ENCODE measurements around the gene JPH2.

Gene JPH2

GRCh38 chr20:44188752-44189151 lies 1.8 kb upstream of the JPH2 start:
- H3K36me3 Mint-ChIP-seq (ENCODE audit: insufficient read depth) = peaks cover 5% of the 10 kb centered on the region
- H3K4me1 Mint-ChIP-seq (ENCODE audit: low read depth in 2 of 2) = peaks cover 0 to 6% of the 10 kb centered on the region in 2 donors
- no peak for ATAC-seq (replicated peaks)
- H3K9me3 Mint-ChIP-seq = no peaks in the 10 kb centered on the region
- DNase-seq = no peak
- peaks cover 46 to 51% of the 10 kb centered on the region in 2 donors for H3K27me3 Mint-ChIP-seq
- no peak overlapping the region for H3K27ac Mint-ChIP-seq
- H3K4me3 Mint-ChIP-seq = no peak overlapping the region

- no peaks in the 10 kb centered on the region for H3K9me3 Mint-ChIP-seq
- DNase-seq = no peak
- no peak for ATAC-seq (replicated peaks)
- H3K27me3 Mint-ChIP-seq = peaks cover 52 to 59% of the 10 kb centered on the region in 2 donors
- H3K36me3 Mint-ChIP-seq (ENCODE audit: insufficient read depth) = no peaks in the 10 kb centered on the region
- peak overlapping the region in 1 of 2 donors; percentile 10 for H3K4me3 Mint-ChIP-seq
- H3K27ac Mint-ChIP-seq = no peak overlapping the region
- peaks cover 0 to 6% of the 10 kb centered on the region in 2 donors for H3K4me1 Mint-ChIP-seq (ENCODE audit: low read depth in 2 of 2)
These were observed 1.1 kb upstream of the JPH2 start for GRCh38 chr20:44187772-44188709.

- H3K27ac Mint-ChIP-seq = no peak overlapping the region
- no peak overlapping the region for H3K4me3 Mint-ChIP-seq
These were observed 324 bp downstream of the JPH2 start for GRCh38 chr20:44186674-44187053.

GRCh38 chr20:44186201-44186600 lies 787 bp downstream of the JPH2 start:
- Mint-ChIP-seq H3K9me3 (no peaks in the 10 kb centered on the region), H3K27ac (no peak overlapping the region), H3K4me1 (ENCODE audit: low read depth in 2 of 2) (peaks cover 0 to 6% of the 10 kb centered on the region in 2 donors), H3K27me3 (peaks cover 70 to 77% of the 10 kb centered on the region in 2 donors), H3K36me3 (ENCODE audit: insufficient read depth) (no peaks in the 10 kb centered on the region), H3K4me3 (no peak overlapping the region)
- DNase-seq (no peak), ATAC-seq (replicated peaks) (no peak)

More at GRCh38 chr20:44186674-44187053, 324 bp downstream of the JPH2 start:
- ATAC-seq (replicated peaks) (no peak), DNase-seq (no peak)
- Mint-ChIP-seq H3K27me3 (peaks cover 66 to 72% of the 10 kb centered on the region in 2 donors), H3K4me1 (ENCODE audit: low read depth in 2 of 2) (peaks cover 0 to 6% of the 10 kb centered on the region in 2 donors), H3K9me3 (no peaks in the 10 kb centered on the region), H3K36me3 (ENCODE audit: insufficient read depth) (no peaks in the 10 kb centered on the region)

GRCh38 chr20:44185574-44185973 lies 1.4 kb downstream of the JPH2 start:
- Mint-ChIP-seq H3K4me1 (ENCODE audit: low read depth in 2 of 2) (peaks cover 0 to 6% of the 10 kb centered on the region in 2 donors), H3K27ac (no peak overlapping the region), H3K9me3 (no peaks in the 10 kb centered on the region), H3K36me3 (ENCODE audit: insufficient read depth) (no peaks in the 10 kb centered on the region), H3K27me3 (peaks cover 70 to 83% of the 10 kb centered on the region in 2 donors), H3K4me3 (no peak overlapping the region)
- ATAC-seq (replicated peaks) = no peak
- DNase-seq = no peak

- H3K27me3 Mint-ChIP-seq = peaks cover 62 to 77% of the 10 kb centered on the region in 2 donors
- H3K4me3 Mint-ChIP-seq = no peak overlapping the region
- peaks cover 0 to 6% of the 10 kb centered on the region in 2 donors for H3K4me1 Mint-ChIP-seq (ENCODE audit: low read depth in 2 of 2)
- DNase-seq = no peak
- H3K27ac Mint-ChIP-seq = no peak overlapping the region
- no peaks in the 10 kb centered on the region for H3K36me3 Mint-ChIP-seq (ENCODE audit: insufficient read depth)
- no peak for ATAC-seq (replicated peaks)
- H3K9me3 Mint-ChIP-seq = no peaks in the 10 kb centered on the region
These were observed 3.7 kb downstream of the JPH2 start for GRCh38 chr20:44183282-44183681.

- H3K9me3 Mint-ChIP-seq = no peaks in the 10 kb centered on the region
- peaks cover 57 to 75% of the 10 kb centered on the region in 2 donors for H3K27me3 Mint-ChIP-seq
- H3K36me3 Mint-ChIP-seq (ENCODE audit: insufficient read depth) = no peaks in the 10 kb centered on the region
- H3K4me1 Mint-ChIP-seq (ENCODE audit: low read depth in 2 of 2) = peaks cover 0 to 6% of the 10 kb centered on the region in 2 donors
- no peak for DNase-seq
- no peak overlapping the region for H3K27ac Mint-ChIP-seq
- ATAC-seq (replicated peaks) = no peak
- H3K4me3 Mint-ChIP-seq = no peak overlapping the region
These were observed 4.1 kb downstream of the JPH2 start for GRCh38 chr20:44182863-44183262.

GRCh38 chr20:44182135-44182765 lies 4.7 kb downstream of the JPH2 start:
- no peak for DNase-seq
- Mint-ChIP-seq H3K4me3 (no peak overlapping the region), H3K27ac (no peak overlapping the region), H3K36me3 (ENCODE audit: insufficient read depth) (no peaks in the 10 kb centered on the region), H3K9me3 (no peaks in the 10 kb centered on the region), H3K4me1 (ENCODE audit: low read depth in 2 of 2) (peaks cover 0 to 2% of the 10 kb centered on the region in 2 donors), H3K27me3 (peaks cover 51 to 75% of the 10 kb centered on the region in 2 donors)
- no peak for ATAC-seq (replicated peaks)

- Mint-ChIP-seq H3K4me1 (ENCODE audit: low read depth in 2 of 2) (peaks cover 0 to under 1% of the 10 kb centered on the region in 2 donors), H3K27me3 (peaks cover 47 to 75% of the 10 kb centered on the region in 2 donors), H3K4me3 (no peak overlapping the region), H3K27ac (no peak overlapping the region), H3K36me3 (ENCODE audit: insufficient read depth) (no peaks in the 10 kb centered on the region), H3K9me3 (no peaks in the 10 kb centered on the region)
- no peak for ATAC-seq (replicated peaks)
- DNase-seq = no peak
These were observed 5.4 kb downstream of the JPH2 start for GRCh38 chr20:44181611-44182010.

GRCh38 chr20:44180814-44181213 lies 6.2 kb downstream of the JPH2 start:
- DNase-seq (no peak), ATAC-seq (replicated peaks) (no peak)
- Mint-ChIP-seq H3K4me1 (ENCODE audit: low read depth in 2 of 2) (no peaks in the 10 kb centered on the region), H3K36me3 (ENCODE audit: insufficient read depth) (no peaks in the 10 kb centered on the region), H3K9me3 (no peaks in the 10 kb centered on the region), H3K4me3 (no peak overlapping the region), H3K27ac (no peak overlapping the region), H3K27me3 (peaks cover 44 to 75% of the 10 kb centered on the region in 2 donors)

GRCh38 chr20:44176833-44177534 lies 10.0 kb downstream of the JPH2 start:
- DNase-seq (no peak), ATAC-seq (replicated peaks) (no peak)
- peaks cover 38 to 72% of the 10 kb centered on the region in 2 donors for H3K27me3 Mint-ChIP-seq
- H3K27ac Mint-ChIP-seq = no peak overlapping the region
- H3K9me3 Mint-ChIP-seq = no peaks in the 10 kb centered on the region
- no peaks in the 10 kb centered on the region for H3K36me3 Mint-ChIP-seq (ENCODE audit: insufficient read depth)
- no peaks in the 10 kb centered on the region for H3K4me1 Mint-ChIP-seq (ENCODE audit: low read depth in 2 of 2)
- H3K4me3 Mint-ChIP-seq = no peak overlapping the region

- Mint-ChIP-seq H3K27me3 (peaks cover 48 to 73% of the 10 kb centered on the region in 2 donors), H3K4me3 (no peak overlapping the region), H3K9me3 (no peaks in the 10 kb centered on the region), H3K4me1 (ENCODE audit: low read depth in 2 of 2) (no peaks in the 10 kb centered on the region), H3K27ac (no peak overlapping the region), H3K36me3 (ENCODE audit: insufficient read depth) (no peaks in the 10 kb centered on the region)
- no peak for ATAC-seq (replicated peaks)
- DNase-seq = no peak
These were observed 11.8 kb downstream of the JPH2 start for GRCh38 chr20:44174996-44175765.

- Mint-ChIP-seq H3K36me3 (ENCODE audit: insufficient read depth) (no peaks in the 10 kb centered on the region), H3K9me3 (no peaks in the 10 kb centered on the region), H3K4me3 (no peak overlapping the region), H3K4me1 (ENCODE audit: low read depth in 2 of 2) (no peaks in the 10 kb centered on the region), H3K27ac (no peak overlapping the region), H3K27me3 (peaks cover 57 to 87% of the 10 kb centered on the region in 2 donors)
- ATAC-seq (replicated peaks) (no peak), DNase-seq (no peak)
These were observed 13.1 kb downstream of the JPH2 start for GRCh38 chr20:44173846-44174245.

Data from effector memory CD8-positive, alpha-beta T cell (primary cell).